Ishikawa (cell line): ENCODE measurements around the gene HPX.

Experiments used
- CEBPB ChIP-seq: IDR thresholded peaks from 2 replicates; pipeline ENCODE4 v1.6.1; 2012
- CREB1 ChIP-seq: IDR thresholded peaks from 2 replicates; pipeline ENCODE4 v1.6.1; 2012; ENCODE audit warnings: low read depth
- EGR1 ChIP-seq: IDR thresholded peaks from 2 replicates; pipeline ENCODE4 v1.6.1; 2012
- EP300 ChIP-seq: IDR thresholded peaks from 2 replicates; pipeline ENCODE4 v1.6.1; 2012; ENCODE audit warnings: borderline replicate concordance
- FOXM1 ChIP-seq: IDR thresholded peaks from 2 replicates; pipeline ENCODE4 v1.6.1; 2012; ENCODE audit warnings: low read depth, borderline replicate concordance
- MAX ChIP-seq: IDR thresholded peaks from 2 replicates; pipeline ENCODE4 v1.6.1; 2012
- NFIC ChIP-seq: IDR thresholded peaks from 2 replicates; pipeline ENCODE4 v1.6.1; 2012
- RAD21 ChIP-seq: IDR thresholded peaks from 2 replicates; pipeline ENCODE4 v1.6.1; 2012; ENCODE audit warnings: low read depth
- TAF1 ChIP-seq: IDR thresholded peaks from 2 replicates; pipeline ENCODE4 v1.6.1; 2012; ENCODE audit warnings: low read depth, mild to moderate bottlenecking
- TCF12 ChIP-seq: IDR thresholded peaks from 2 replicates; pipeline ENCODE4 v1.6.1; 2012; ENCODE audit warnings: low read depth
- TEAD4 ChIP-seq: IDR thresholded peaks from 2 replicates; pipeline ENCODE4 v1.6.1; 2012
- YY1 ChIP-seq: IDR thresholded peaks from 2 replicates; pipeline ENCODE4 v1.6.1; 2012; ENCODE audit warnings: low read depth
- ZBTB7A ChIP-seq: IDR thresholded peaks from 2 replicates; pipeline ENCODE4 v1.6.1; 2012; ENCODE audit warnings: low read depth
- TF ChIP-seq, protein P1 (sequence below): IDR thresholded peaks from 2 replicates; pipeline ENCODE4 v1.6.1; 2012
- TF ChIP-seq, protein P2 (sequence below): IDR thresholded peaks from 2 replicates; pipeline ENCODE4 v1.6.1; 2012; ENCODE audit warnings: low read depth, mild to moderate bottlenecking

Gene HPX

GRCh38 chr11:6455070-6455469 is 14.3 kb upstream of the HPX start:
- TF ChIP-seq NFIC (no peak), MAX (no peak)
- TF ChIP-seq, protein P1, sequence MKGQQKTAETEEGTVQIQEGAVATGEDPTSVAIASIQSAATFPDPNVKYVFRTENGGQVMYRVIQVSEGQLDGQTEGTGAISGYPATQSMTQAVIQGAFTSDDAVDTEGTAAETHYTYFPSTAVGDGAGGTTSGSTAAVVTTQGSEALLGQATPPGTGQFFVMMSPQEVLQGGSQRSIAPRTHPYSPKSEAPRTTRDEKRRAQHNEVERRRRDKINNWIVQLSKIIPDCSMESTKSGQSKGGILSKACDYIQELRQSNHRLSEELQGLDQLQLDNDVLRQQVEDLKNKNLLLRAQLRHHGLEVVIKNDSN: peak; percentile 36; the same call in 1 of the 2 replicates

GRCh38 chr11:6453152-6453551 is 12.4 kb upstream of the HPX start:
- TF ChIP-seq EP300: no peak
- TF ChIP-seq CEBPB: no peak
- no peak for TF ChIP-seq TEAD4
- no peak for TF ChIP-seq RAD21
- TF ChIP-seq, protein P2, sequence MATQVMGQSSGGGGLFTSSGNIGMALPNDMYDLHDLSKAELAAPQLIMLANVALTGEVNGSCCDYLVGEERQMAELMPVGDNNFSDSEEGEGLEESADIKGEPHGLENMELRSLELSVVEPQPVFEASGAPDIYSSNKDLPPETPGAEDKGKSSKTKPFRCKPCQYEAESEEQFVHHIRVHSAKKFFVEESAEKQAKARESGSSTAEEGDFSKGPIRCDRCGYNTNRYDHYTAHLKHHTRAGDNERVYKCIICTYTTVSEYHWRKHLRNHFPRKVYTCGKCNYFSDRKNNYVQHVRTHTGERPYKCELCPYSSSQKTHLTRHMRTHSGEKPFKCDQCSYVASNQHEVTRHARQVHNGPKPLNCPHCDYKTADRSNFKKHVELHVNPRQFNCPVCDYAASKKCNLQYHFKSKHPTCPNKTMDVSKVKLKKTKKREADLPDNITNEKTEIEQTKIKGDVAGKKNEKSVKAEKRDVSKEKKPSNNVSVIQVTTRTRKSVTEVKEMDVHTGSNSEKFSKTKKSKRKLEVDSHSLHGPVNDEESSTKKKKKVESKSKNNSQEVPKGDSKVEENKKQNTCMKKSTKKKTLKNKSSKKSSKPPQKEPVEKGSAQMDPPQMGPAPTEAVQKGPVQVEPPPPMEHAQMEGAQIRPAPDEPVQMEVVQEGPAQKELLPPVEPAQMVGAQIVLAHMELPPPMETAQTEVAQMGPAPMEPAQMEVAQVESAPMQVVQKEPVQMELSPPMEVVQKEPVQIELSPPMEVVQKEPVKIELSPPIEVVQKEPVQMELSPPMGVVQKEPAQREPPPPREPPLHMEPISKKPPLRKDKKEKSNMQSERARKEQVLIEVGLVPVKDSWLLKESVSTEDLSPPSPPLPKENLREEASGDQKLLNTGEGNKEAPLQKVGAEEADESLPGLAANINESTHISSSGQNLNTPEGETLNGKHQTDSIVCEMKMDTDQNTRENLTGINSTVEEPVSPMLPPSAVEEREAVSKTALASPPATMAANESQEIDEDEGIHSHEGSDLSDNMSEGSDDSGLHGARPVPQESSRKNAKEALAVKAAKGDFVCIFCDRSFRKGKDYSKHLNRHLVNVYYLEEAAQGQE: no peak

DNA sequence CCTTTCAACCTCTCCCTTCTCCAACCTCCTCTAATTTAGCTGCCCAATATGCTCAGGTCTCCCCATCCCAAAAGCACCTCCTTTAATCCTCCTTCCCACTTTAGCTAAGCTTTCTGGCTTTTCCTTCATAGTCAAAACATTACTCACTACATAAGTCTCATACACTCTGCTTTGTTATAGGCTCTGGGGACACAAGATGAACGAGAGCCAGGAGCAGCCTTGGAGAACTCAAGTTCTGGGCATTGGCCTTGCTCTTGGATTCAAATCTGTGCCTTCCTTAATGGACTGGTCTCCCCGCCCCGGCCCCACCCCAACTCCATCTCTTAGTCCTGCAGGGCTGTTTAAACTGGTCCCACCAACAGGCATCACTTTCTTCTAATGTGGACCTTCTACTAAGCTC is 11.4 kb upstream of the HPX start:
- TF ChIP-seq EGR1 (no peak), TCF12 (no peak)

GRCh38 chr11:6448574-6448973 is 7.8 kb upstream of the HPX start:
- TF ChIP-seq TAF1 (no peak), CEBPB (no peak), TEAD4 (no peak), ZBTB7A (no peak), RAD21 (no peak), YY1 (no peak), CREB1 (no peak), EGR1 (no peak), NFIC (no peak), TCF12 (no peak), FOXM1 (no peak), MAX (no peak), EP300 (no peak)
- TF ChIP-seq, protein P2: no peak
- TF ChIP-seq, protein P1: no peak

- TF ChIP-seq EGR1: no peak
- peak; percentile 73 for TF ChIP-seq RAD21
Measured at GRCh38 chr11:6443269-6444003, 2.6 kb upstream of the HPX start.

- no peak for TF ChIP-seq NFIC
- TF ChIP-seq EGR1: no peak
- TF ChIP-seq CEBPB: no peak
- no peak for TF ChIP-seq YY1
- no peak for TF ChIP-seq TAF1
- TF ChIP-seq, protein P1: no peak
- no peak for TF ChIP-seq RAD21
- TF ChIP-seq MAX: no peak
- no peak for TF ChIP-seq EP300
- TF ChIP-seq ZBTB7A: no peak
- TF ChIP-seq, protein P2: no peak
- no peak for TF ChIP-seq CREB1
- no peak for TF ChIP-seq FOXM1
- TF ChIP-seq TCF12: no peak
- TF ChIP-seq TEAD4: no peak
Measured at GRCh38 chr11:6442441-6442840, 1.7 kb upstream of the HPX start.
